Adipose tissue (tissue), 3 donors: ENCODE measurements around the gene CDC42EP5. TPM values are rescaled to one million over a fixed set of nuclear protein-coding genes. Genes with fewer than 3 reads are reported as not detected.

Source experiments
- H3K27ac ChIP-seq: one replicate; pipeline ENCODE4 v1.5.1; 2013; ENCODE audit warnings: low read depth, low read length
- WGBS, 3 donors: extraction: QIAGEN DNeasy Blood & Tissue Kit; methylation state at CpG; one replicate each; pipeline ENCODE4 v1.1.7; 2013; 5-methylcytosine and 5-hydroxymethylcytosine counted together
- polyA plus RNA-seq, 3 donors: library from polyadenylated mRNA; stranded (reverse); fragments of 200-250 nt; gene quantifications; one replicate each; pipeline ENCODE4 v1.2.3, GENCODE V29; 2013
- donor health status: healthy with polysubstance abuse.
- donor health status: Bipolar disorder and iron deficiency.
- donor health status: healthy.

Gene CDC42EP5
- polyA plus RNA-seq, 3 donors: 17.1 to 37.7 (median 20.8) TPM

GRCh38 chr19:54421521-54421920 is 51.6 kb downstream of the CDC42EP5 start:
- no peak overlapping the region for H3K27ac ChIP-seq

GRCh38 chr19:54421169-54421516 is 52.0 kb downstream of the CDC42EP5 start:
- WGBS, 3 donors: 27 to 54% (median 36%) methylated on average over 8 to 9 of the region's 9 CpGs
- no peak overlapping the region for H3K27ac ChIP-seq

More at GRCh38 chr19:54421521-54421920, 51.6 kb downstream of the CDC42EP5 start:
- WGBS, 3 donors: 85 to 88% (median 86%) methylated on average over 7 of the region's 7 CpGs

GRCh38 chr19:54420383-54421168 is 52.5 kb downstream of the CDC42EP5 start:
- WGBS, 3 donors: 11 to 26% (median 19%) methylated on average over 24 to 37 of the region's 37 CpGs
- no peak overlapping the region for H3K27ac ChIP-seq

- no peak overlapping the region for H3K27ac ChIP-seq
- WGBS, 3 donors: 15 to 43% (median 37%) methylated on average over 9 to 10 of the region's 10 CpGs
Measured at GRCh38 chr19:54420068-54420382, 53.1 kb downstream of the CDC42EP5 start.

GRCh38 chr19:54418930-54419800 is 53.9 kb downstream of the CDC42EP5 start:
- 66 to 80% (median 77%) methylated on average over 25 to 26 of the region's 26 CpGs for WGBS, 3 donors

GRCh38 chr19:54418030-54418929 is 54.8 kb downstream of the CDC42EP5 start:
- 11 to 29% (median 16%) methylated on average over 22 to 25 of the region's 25 CpGs for WGBS, 3 donors
- no peak overlapping the region for H3K27ac ChIP-seq

More at GRCh38 chr19:54418930-54419800, 53.9 kb downstream of the CDC42EP5 start:
- H3K27ac ChIP-seq: no peak overlapping the region

- WGBS, 3 donors: 22 to 40% (median 39%) methylated on average over 31 to 44 of the region's 44 CpGs
Measured at GRCh38 chr19:54416695-54417491, 56.2 kb downstream of the CDC42EP5 start.

GRCh38 chr19:54415901-54416673 is 57.0 kb downstream of the CDC42EP5 start:
- H3K27ac ChIP-seq: no peak overlapping the region
- 2 to 9% (median 5%) methylated on average over 26 to 28 of the region's 28 CpGs for WGBS, 3 donors

More at GRCh38 chr19:54416695-54417491, 56.2 kb downstream of the CDC42EP5 start:
- H3K27ac ChIP-seq: no peak overlapping the region

- WGBS, 3 donors: 2 to 4% (median 3%) methylated on average over 40 to 65 of the region's 68 CpGs
- no peak within 1 kb of the TSS for H3K27ac ChIP-seq
Measured at GRCh38 chr19:54415208-54415900, 57.7 kb downstream of the CDC42EP5 start, which contains the start of gene TTYH1. TTYH1 (plus strand) TSS chr19:54415464; CDS start chr19:54415553, 89 bp downstream.

Other genes starting within 250 kb of the CDC42EP5 start
- 10 to 100 TPM in 1 of 3 donors, 1 to 10 TPM in 1, under 1 TPM in 1; 0.72 to 10.1 (median 3.4) TPM for gene LILRA6, start 230.5 kb downstream of the CDC42EP5 start, polyA plus RNA-seq
- gene LILRB5, start 216.0 kb downstream of the CDC42EP5 start, polyA plus RNA-seq: 10 to 100 TPM in 2 of 3 donors, 1 to 10 TPM in 1; 1.4 to 16.7 (median 13.5) TPM
- gene LILRB2, start 192.2 kb downstream of the CDC42EP5 start, polyA plus RNA-seq: 10 to 100 TPM in 1 of 3 donors, 1 to 10 TPM in 2; 2.2 to 14.6 (median 2.4) TPM
- 10 to 100 TPM in 2 of 3 donors, 1 to 10 TPM in 1; 2.2 to 31.5 (median 14.3) TPM for gene LILRA5, start 160.1 kb downstream of the CDC42EP5 start, polyA plus RNA-seq
- gene LILRA4, start 134.1 kb downstream of the CDC42EP5 start, polyA plus RNA-seq: under 1 TPM in 1 of 3 donors, not detected in 2; 0.03 TPM
- gene LAIR1, start 108.4 kb downstream of the CDC42EP5 start, polyA plus RNA-seq: 10 to 100 TPM in 2 of 3 donors, 1 to 10 TPM in 1; 8.2 to 75.8 (median 17.2) TPM
- gene TTYH1, start 57.8 kb downstream of the CDC42EP5 start, polyA plus RNA-seq: 10 to 100 TPM in 1 of 3 donors, under 1 TPM in 2; 0.70 to 11.9 (median 0.79) TPM
- 100 to 1,000 TPM; 139 to 155 (median 151) TPM for gene LENG8, start 24.1 kb downstream of the CDC42EP5 start, polyA plus RNA-seq
- gene LENG9, start 9.5 kb downstream of the CDC42EP5 start, polyA plus RNA-seq: 10 to 100 TPM in 1 of 3 donors, 1 to 10 TPM in 2; 5.7 to 19.7 (median 7.3) TPM
- gene LAIR2, start 29.5 kb upstream of the CDC42EP5 start, polyA plus RNA-seq: not detected
- gene LILRA2, start 100.5 kb upstream of the CDC42EP5 start, polyA plus RNA-seq: 1 to 10 TPM in 2 of 3 donors, under 1 TPM in 1; 0.68 to 7.9 (median 6.6) TPM
- gene LILRA1, start 120.3 kb upstream of the CDC42EP5 start, polyA plus RNA-seq: 1 to 10 TPM in 2 of 3 donors, under 1 TPM in 1; 0.31 to 2.1 (median 1.3) TPM
- gene LILRB1, start 157.2 kb upstream of the CDC42EP5 start, polyA plus RNA-seq: 1 to 10 TPM; 1.3 to 6.1 (median 1.5) TPM
- gene LILRB4, start 189.7 kb upstream of the CDC42EP5 start, polyA plus RNA-seq: 1 to 10 TPM; 1.3 to 8.3 (median 5.8) TPM